Central memory CD8-positive, alpha-beta T cell (primary cell): ENCODE measurements around the gene INPP5A.

Source experiments
- ATAC-seq: fragments of 150-1000 bp; cut with Tn5 transposase; replicated peaks from 2 replicates; pipeline ENCODE4 v1.10.0; 2022; ENCODE audit warnings: mild to moderate bottlenecking, moderate FRiP score, moderate number of reproducible peaks; ENCODE audit not compliant: poor library complexity, severe bottlenecking; ENCODE audit errors: extremely low read depth
- DNase-seq, 2 donors: peaks; one replicate each; pipeline ENCODE4 v3.0.0; 2021; ENCODE audit warnings: low spot score in 2 of 2
- H3K27ac Mint-ChIP-seq: one replicate; pipeline ENCODE4 v1.8.0; 2022; ENCODE audit warnings: low read depth, mild to moderate bottlenecking, moderate library complexity, mixed read lengths
- H3K27me3 Mint-ChIP-seq: one replicate; pipeline ENCODE4 v1.8.0; 2022; ENCODE audit warnings: mixed read lengths
- H3K36me3 Mint-ChIP-seq: one replicate; pipeline ENCODE4 v1.8.0; 2022; ENCODE audit warnings: mild to moderate bottlenecking, moderate library complexity, mixed read lengths; ENCODE audit not compliant: insufficient read depth
- H3K4me1 Mint-ChIP-seq: one replicate; pipeline ENCODE4 v1.8.0; 2022; ENCODE audit warnings: mixed read lengths
- H3K4me3 Mint-ChIP-seq: one replicate; pipeline ENCODE4 v1.8.0; 2022; ENCODE audit warnings: mild to moderate bottlenecking, moderate library complexity, mixed read lengths
- H3K9me3 Mint-ChIP-seq: one replicate; pipeline ENCODE4 v1.8.0; 2022; ENCODE audit warnings: mixed read lengths

INPP5A gene

GRCh38 chr10:132536877-132537683, 507 bp upstream of the INPP5A start:
- Mint-ChIP-seq H3K4me1 (peaks cover 37% of the 10 kb centered on the region), H3K9me3 (no peaks in the 10 kb centered on the region), H3K36me3 (peaks cover 8% of the 10 kb centered on the region), H3K4me3 (peak overlapping the region; percentile 68), H3K27ac (no peak overlapping the region), H3K27me3 (peaks cover 11% of the 10 kb centered on the region)
- DNase-seq: peak; percentile 100
- ATAC-seq: peak; percentile 91

GRCh38 chr10:132538031-132538789, 623 bp downstream of the INPP5A start:
- H3K27ac Mint-ChIP-seq: peak overlapping the region; percentile 82
- no peak for DNase-seq
- no peaks in the 10 kb centered on the region for H3K9me3 Mint-ChIP-seq
- H3K36me3 Mint-ChIP-seq: peaks cover 9% of the 10 kb centered on the region
- no peak for ATAC-seq
- H3K27me3 Mint-ChIP-seq: peaks cover 4% of the 10 kb centered on the region
- H3K4me1 Mint-ChIP-seq: peaks cover 44% of the 10 kb centered on the region
- H3K4me3 Mint-ChIP-seq: peak overlapping the region; percentile 91

DNA sequence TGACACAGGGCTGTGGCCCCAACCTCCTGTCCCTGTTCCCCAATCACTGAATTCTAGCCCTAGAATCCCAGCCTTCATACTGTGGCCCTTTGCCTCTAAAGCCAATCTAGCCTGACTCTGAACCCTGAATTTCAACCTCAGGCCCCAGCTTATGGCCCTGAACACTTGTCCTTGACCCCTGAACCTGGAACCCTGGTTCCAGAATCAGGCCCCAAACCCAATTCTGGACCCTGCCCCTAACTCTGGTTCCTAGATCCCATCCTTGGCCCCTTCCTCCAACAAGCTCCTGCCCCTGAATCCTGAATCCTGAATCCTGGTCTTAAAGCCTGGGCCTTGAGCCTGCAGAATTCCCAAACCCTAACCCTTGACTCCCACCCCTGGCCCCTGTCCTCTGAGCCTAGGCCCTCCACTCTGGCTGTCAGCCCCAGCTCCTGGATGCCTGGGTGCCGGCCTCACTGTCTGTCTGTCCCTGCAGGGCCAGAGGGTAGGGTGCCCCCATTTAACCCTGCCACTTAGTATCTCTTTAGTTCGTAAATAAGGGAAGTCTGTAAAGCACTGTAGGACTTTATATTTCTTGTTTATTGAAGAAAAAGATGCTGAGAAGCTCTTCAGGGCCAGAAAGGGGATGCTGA, 1.3 kb downstream of the INPP5A start:
- ATAC-seq (no peak), DNase-seq (no peak)
- peak overlapping the region; percentile 91 for H3K4me3 Mint-ChIP-seq
- no peaks in the 10 kb centered on the region for H3K27me3 Mint-ChIP-seq
- peak overlapping the region; percentile 82 for H3K27ac Mint-ChIP-seq
- peaks cover 44% of the 10 kb centered on the region for H3K4me1 Mint-ChIP-seq
- peaks cover 11% of the 10 kb centered on the region for H3K36me3 Mint-ChIP-seq
- no peaks in the 10 kb centered on the region for H3K9me3 Mint-ChIP-seq

DNA sequence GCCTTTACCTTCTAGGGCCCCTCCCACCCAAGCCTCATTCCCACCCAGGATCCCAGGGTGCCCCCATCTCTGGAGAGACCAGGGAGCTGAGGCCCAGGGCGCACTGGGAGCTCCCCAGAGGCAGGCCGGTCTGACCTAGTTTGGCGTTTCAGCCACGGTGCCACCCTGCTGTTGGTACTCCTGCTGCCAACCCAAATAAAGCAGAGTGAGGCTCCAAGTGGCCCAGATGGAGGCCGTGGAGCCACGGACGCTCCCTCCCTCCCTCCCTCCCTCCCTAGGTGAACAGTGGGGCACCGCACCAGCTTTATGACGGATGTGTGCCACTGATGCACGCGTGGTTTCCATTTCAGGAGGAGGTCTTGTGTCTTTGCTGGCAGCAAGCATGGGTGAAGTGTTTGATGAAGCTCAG, 1.8 kb downstream of the INPP5A start:
- Mint-ChIP-seq H3K27ac (peak overlapping the region; percentile 82), H3K9me3 (no peaks in the 10 kb centered on the region), H3K4me1 (peaks cover 47% of the 10 kb centered on the region), H3K4me3 (peak overlapping the region; percentile 91), H3K36me3 (peaks cover 11% of the 10 kb centered on the region), H3K27me3 (no peaks in the 10 kb centered on the region)
- no peak for ATAC-seq
- DNase-seq: no peak

DNA sequence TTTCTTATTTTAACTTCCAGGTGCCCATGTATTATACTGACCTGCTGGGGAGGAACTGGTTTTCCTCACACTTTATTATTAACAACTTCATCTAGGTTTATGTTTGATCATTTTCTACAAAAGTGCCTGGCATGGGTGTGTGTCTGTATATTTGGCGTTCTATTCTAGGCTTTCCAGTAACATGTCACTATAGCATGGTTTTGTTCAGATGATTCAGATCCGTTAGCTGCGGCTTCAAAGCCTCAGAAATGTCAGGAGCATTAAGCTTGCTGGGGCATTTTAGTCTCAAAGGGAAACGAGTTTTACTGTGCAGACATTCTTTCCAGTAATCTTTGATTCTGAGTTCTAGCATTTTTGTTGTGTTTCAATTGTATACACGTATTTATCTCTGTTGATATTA, 2.3 kb downstream of the INPP5A start:
- peaks cover 11% of the 10 kb centered on the region for H3K36me3 Mint-ChIP-seq
- H3K27ac Mint-ChIP-seq: no peak overlapping the region
- H3K4me1 Mint-ChIP-seq: peaks cover 48% of the 10 kb centered on the region
- DNase-seq (no peak), ATAC-seq (no peak)
- H3K9me3 Mint-ChIP-seq: no peaks in the 10 kb centered on the region
- no peaks in the 10 kb centered on the region for H3K27me3 Mint-ChIP-seq
- peak overlapping the region; percentile 40 for H3K4me3 Mint-ChIP-seq

GRCh38 chr10:132540456-132540855, 2.9 kb downstream of the INPP5A start:
- no peaks in the 10 kb centered on the region for H3K27me3 Mint-ChIP-seq
- peaks cover 46% of the 10 kb centered on the region for H3K4me1 Mint-ChIP-seq
- no peak overlapping the region for H3K4me3 Mint-ChIP-seq
- ATAC-seq (no peak), DNase-seq (no peak)
- peaks cover 11% of the 10 kb centered on the region for H3K36me3 Mint-ChIP-seq
- H3K27ac Mint-ChIP-seq: no peak overlapping the region
- H3K9me3 Mint-ChIP-seq: no peaks in the 10 kb centered on the region

GRCh38 chr10:132541129-132541528, 3.5 kb downstream of the INPP5A start:
- H3K9me3 Mint-ChIP-seq: no peaks in the 10 kb centered on the region
- no peak overlapping the region for H3K4me3 Mint-ChIP-seq

DNA sequence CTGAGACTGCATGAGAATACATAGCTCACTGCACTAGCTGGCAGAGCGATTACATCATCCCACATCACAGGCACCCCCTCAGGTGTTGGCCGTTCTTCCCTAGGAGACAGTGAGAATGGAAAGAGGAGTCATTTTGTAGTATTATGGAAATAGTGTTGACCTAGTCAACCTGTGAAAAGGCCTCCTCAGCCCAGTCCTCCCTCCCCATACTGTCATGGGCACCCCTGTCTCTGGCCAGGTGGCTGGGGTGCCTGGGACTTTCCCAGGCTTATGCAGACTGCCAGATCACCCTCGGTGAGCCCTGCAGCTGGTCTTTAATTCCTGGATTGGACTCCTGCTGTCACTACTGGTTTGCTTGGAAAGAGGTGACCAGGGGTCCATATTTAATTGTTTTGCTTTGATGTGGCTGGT, 4.0 kb downstream of the INPP5A start:
- DNase-seq: no peak
- Mint-ChIP-seq H3K4me3 (no peak overlapping the region), H3K27me3 (no peaks in the 10 kb centered on the region), H3K36me3 (peaks cover 11% of the 10 kb centered on the region), H3K9me3 (no peaks in the 10 kb centered on the region), H3K4me1 (peaks cover 46% of the 10 kb centered on the region), H3K27ac (no peak overlapping the region)
- ATAC-seq: no peak

More at GRCh38 chr10:132541129-132541528, 3.5 kb downstream of the INPP5A start:
- Mint-ChIP-seq H3K27me3 (no peaks in the 10 kb centered on the region), H3K4me1 (peaks cover 46% of the 10 kb centered on the region), H3K27ac (no peak overlapping the region), H3K36me3 (peaks cover 11% of the 10 kb centered on the region)
- no peak for ATAC-seq
- no peak for DNase-seq

GRCh38 chr10:132542086-132542775, 4.6 kb downstream of the INPP5A start:
- no peak for DNase-seq
- H3K9me3 Mint-ChIP-seq: no peaks in the 10 kb centered on the region
- no peak overlapping the region for H3K4me3 Mint-ChIP-seq

GRCh38 chr10:132542819-132543218, 5.2 kb downstream of the INPP5A start:
- no peak overlapping the region for H3K4me3 Mint-ChIP-seq
- no peak for DNase-seq
- no peaks in the 10 kb centered on the region for H3K27me3 Mint-ChIP-seq
- H3K9me3 Mint-ChIP-seq: no peaks in the 10 kb centered on the region
- H3K27ac Mint-ChIP-seq: no peak overlapping the region
- ATAC-seq: no peak
- peaks cover 8% of the 10 kb centered on the region for H3K36me3 Mint-ChIP-seq
- H3K4me1 Mint-ChIP-seq: peaks cover 46% of the 10 kb centered on the region

More at GRCh38 chr10:132542086-132542775, 4.6 kb downstream of the INPP5A start:
- Mint-ChIP-seq H3K27me3 (no peaks in the 10 kb centered on the region), H3K27ac (no peak overlapping the region), H3K4me1 (peaks cover 46% of the 10 kb centered on the region), H3K36me3 (peaks cover 9% of the 10 kb centered on the region)
- ATAC-seq: no peak

DNA sequence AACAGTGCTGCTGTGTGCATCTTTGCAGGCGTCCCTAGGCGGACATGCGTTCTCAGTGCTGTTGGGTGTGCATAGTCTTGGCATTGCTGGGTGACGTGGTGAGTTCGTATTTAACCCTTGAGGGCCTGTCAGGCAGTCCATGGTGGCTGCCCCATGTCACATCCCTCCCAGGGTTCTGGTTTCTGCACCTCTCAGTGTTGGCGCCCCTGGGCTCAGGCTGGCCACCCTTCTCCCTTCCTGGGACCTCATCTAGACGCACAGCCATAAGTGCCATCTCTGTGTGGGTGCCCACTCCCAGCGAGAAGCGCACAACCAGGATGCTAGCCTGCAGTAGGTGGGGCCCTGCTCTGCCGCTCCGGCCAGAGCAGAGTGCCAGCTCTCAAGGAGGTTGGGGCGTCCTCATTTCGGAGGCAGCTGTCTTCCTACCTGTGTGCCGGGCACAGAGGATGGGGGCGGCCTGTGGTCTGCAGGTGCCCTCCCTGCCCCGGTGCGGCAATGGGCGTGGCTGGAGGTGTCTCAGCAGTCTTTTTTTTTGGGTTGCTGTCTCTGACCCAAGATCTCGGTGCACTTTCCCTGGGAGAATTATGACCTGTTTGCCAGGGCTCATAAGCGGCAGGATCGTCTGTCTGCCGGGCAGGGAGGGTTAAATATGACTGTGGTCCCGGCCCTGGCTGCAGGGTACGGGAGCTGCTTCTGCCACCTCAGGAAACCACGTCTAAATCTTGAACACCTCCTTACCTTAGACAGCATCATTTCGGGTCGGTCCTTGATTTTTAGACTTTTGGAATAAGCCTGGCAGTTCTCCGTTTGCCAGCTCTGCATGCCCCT, 6.5 kb downstream of the INPP5A start:
- Mint-ChIP-seq H3K36me3 (peaks cover 3% of the 10 kb centered on the region), H3K9me3 (no peaks in the 10 kb centered on the region), H3K27ac (peak overlapping the region; percentile 60), H3K4me1 (peaks cover 37% of the 10 kb centered on the region), H3K27me3 (no peaks in the 10 kb centered on the region), H3K4me3 (peak overlapping the region; percentile 76)
- ATAC-seq (peak; percentile 20), DNase-seq (no peak)
